ENCODE data around the gene PELI2. TPM values are rescaled to one million over a fixed set of nuclear protein-coding genes. Genes with fewer than 3 reads are reported as not detected.

The PELI2 gene
- total RNA-seq, 2 donors from 2014 or later, result 31.6 to 41.8 TPM

DNA sequence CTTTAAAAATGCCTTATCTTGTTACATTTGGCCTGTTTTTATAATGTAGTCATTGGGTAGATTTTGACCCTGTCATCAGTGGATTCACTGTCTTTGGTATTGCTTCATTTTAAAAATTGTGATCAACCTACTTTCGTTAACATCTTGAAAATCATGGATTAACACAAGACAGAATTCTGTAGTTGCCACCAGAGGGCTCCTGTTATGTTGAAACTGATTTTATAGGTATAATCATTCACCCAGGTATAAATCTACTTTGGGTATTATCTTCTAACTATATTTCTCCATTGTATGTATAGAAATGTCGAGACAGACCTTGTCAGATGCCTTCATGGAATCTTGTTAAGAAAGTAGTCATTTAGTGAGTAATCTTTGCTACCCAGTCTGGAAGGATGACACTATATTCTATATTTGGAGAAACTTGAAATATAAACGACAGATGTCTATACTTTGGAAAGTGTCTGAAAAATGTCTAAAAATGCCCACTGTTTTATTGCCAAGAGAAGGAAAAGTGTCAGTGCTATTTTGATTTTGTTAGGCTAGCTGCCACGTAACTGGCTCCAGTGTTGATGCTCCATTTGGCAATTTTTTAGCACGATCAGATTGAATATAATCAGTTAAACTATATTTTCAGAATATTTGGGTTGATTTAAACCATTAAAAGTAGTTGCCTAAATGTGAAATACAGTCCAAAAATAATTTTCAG lies 129.4 kb downstream of the PELI2 start:
- Histone ChIP-seq H3K36me3 (replicated peaks in 1 of 2; ENCODE audit: insufficient read depth in 1 of 2, low read depth in 2 of 2) (no peaks in the 10 kb centered on the region), H3K4me1 (peaks cover 4% of the 10 kb centered on the region), H3K4me3 (no peak overlapping the region), H3K9me3 (no peaks in the 10 kb centered on the region), H3K27me3 (no peaks in the 10 kb centered on the region), H3K27ac (no peak overlapping the region)
- WGBS, 2 donors, result 70 to 73% methylated on average over 5 of the region's 5 CpGs
- DNase-seq (no peak), ATAC-seq (no peak)
- TF ChIP-seq POLR2A (IDR thresholded peaks at IDR 0.05), result no peak
- TF ChIP-seq, protein P1, sequence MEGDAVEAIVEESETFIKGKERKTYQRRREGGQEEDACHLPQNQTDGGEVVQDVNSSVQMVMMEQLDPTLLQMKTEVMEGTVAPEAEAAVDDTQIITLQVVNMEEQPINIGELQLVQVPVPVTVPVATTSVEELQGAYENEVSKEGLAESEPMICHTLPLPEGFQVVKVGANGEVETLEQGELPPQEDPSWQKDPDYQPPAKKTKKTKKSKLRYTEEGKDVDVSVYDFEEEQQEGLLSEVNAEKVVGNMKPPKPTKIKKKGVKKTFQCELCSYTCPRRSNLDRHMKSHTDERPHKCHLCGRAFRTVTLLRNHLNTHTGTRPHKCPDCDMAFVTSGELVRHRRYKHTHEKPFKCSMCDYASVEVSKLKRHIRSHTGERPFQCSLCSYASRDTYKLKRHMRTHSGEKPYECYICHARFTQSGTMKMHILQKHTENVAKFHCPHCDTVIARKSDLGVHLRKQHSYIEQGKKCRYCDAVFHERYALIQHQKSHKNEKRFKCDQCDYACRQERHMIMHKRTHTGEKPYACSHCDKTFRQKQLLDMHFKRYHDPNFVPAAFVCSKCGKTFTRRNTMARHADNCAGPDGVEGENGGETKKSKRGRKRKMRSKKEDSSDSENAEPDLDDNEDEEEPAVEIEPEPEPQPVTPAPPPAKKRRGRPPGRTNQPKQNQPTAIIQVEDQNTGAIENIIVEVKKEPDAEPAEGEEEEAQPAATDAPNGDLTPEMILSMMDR (IDR thresholded peaks at IDR 0.05), result peak in 3 of 7 experiments; percentile 18 to 27 (median 19)
- intact Hi-C loops (cut with DNase I), result no loop called here

DNA sequence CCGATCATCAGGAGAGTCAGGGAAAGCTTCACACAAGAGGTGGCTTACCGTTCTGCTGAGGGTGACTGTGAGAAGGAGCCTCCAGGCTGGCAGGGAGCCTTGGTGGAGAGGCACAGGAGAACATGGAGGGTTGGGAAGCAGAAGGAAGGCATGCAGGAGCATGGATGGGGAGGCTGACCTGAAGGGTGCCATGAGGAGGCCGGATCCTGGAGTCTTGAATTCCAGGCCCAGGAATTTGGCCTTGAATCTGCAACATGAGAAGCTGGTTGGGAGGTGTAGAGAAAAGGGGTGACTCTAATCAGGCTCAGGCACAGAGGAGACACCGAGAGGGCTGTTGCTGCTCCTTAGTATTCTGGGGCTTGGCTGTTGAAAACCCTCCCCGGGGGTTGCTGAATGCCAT lies 130.2 kb downstream of the PELI2 start:
- Histone ChIP-seq H3K9me3 (no peaks in the 10 kb centered on the region), H3K4me3 (no peak overlapping the region), H3K27me3 (no peaks in the 10 kb centered on the region), H3K27ac (no peak overlapping the region), H3K36me3 (replicated peaks in 1 of 2; ENCODE audit: insufficient read depth in 1 of 2, low read depth in 2 of 2) (no peaks in the 10 kb centered on the region), H3K4me1 (peaks cover 4% of the 10 kb centered on the region)
- intact Hi-C loops (cut with DNase I), result no loop called here
- 79 to 81% methylated on average over 5 of the region's 5 CpGs for WGBS, 2 donors
- no peak for DNase-seq
- ATAC-seq, result no peak
- TF ChIP-seq POLR2A (IDR thresholded peaks at IDR 0.05), result no peak
- TF ChIP-seq, protein P1 (IDR thresholded peaks at IDR 0.05), result no peak

DNA sequence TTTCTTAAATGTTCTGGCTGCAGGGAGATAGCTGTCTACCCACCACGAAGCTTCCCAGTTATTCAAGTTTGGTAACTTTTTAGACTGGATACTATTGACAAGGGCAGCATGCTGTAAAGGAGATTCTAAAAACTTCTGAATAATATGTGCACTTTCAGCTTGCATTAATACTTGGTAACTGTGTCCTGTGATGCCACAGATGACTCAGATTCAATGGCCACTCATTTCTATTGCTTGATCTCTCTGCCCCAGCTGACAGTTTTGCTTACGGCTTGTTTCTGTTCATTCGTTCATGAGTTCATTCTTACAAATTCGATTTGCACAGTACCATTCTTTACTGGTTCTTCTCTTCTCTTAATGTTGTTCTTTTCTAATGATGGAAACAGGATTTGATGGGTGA lies 142.8 kb downstream of the PELI2 start:
- Histone ChIP-seq H3K9me3 (no peaks in the 10 kb centered on the region), H3K4me3 (no peak overlapping the region), H3K27ac (no peak overlapping the region), H3K36me3 (replicated peaks in 1 of 2; ENCODE audit: insufficient read depth in 1 of 2, low read depth in 2 of 2) (no peaks in the 10 kb centered on the region), H3K4me1 (no peaks in the 10 kb centered on the region), H3K27me3 (no peaks in the 10 kb centered on the region)
- ATAC-seq (no peak), DNase-seq (no peak)
- TF ChIP-seq, protein P1 (IDR thresholded peaks at IDR 0.05), result no peak
- TF ChIP-seq POLR2A (IDR thresholded peaks at IDR 0.05), result no peak
- 59 to 69% methylated on average over 4 of the region's 4 CpGs for WGBS, 2 donors
- intact Hi-C loops (cut with DNase I), result no loop called here

DNA sequence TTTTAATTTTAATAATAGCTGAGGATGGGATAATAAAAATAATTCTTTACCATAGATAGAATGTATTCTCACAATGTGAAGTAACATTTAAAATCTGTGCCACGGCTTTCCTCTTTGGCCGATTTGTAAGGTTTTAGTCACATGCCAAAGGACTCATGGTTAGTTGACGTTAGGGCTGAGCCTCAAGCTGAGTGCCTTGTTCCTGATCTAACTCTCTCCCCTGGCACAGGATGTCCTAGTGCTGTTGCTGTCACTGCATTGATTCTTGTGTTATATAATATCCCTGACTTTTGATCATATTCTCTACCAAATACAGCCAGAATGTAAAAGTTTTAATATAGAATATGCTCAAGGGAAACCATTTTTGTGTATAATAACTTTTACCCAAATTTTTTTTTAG lies 144.3 kb downstream of the PELI2 start:
- intact Hi-C loops (cut with DNase I), result no loop called here
- ATAC-seq, result no peak

More for the DNA sequence above, 144.3 kb downstream of the PELI2 start:
- Histone ChIP-seq H3K9me3 (no peaks in the 10 kb centered on the region), H3K36me3 (replicated peaks in 1 of 2; ENCODE audit: insufficient read depth in 1 of 2, low read depth in 2 of 2) (no peaks in the 10 kb centered on the region), H3K4me3 (no peak overlapping the region), H3K27ac (no peak overlapping the region), H3K4me1 (no peaks in the 10 kb centered on the region), H3K27me3 (no peaks in the 10 kb centered on the region)
- WGBS, 2 donors, result 80 to 83% methylated on average over 3 of the region's 3 CpGs
- no peak for TF ChIP-seq POLR2A (IDR thresholded peaks at IDR 0.05)
- TF ChIP-seq, protein P1 (IDR thresholded peaks at IDR 0.05), result no peak
- DNase-seq, result no peak
